GM18951 (cell line): ENCODE data around the gene SELENOW.
"Not testable (repeated sequence)": the region's sequence is repeated elsewhere in the genome, so short reads cannot be mapped to it uniquely, and the experiment has no call there.

Experiments used
- POLR2A ChIP-seq: IDR thresholded peaks from 4 replicates; pipeline ENCODE4 v1.6.1; 2011; ENCODE audit warnings: mild to moderate bottlenecking; ENCODE audit not compliant: insufficient read length, insufficient read depth; ENCODE audit errors: extremely low read depth
- in situ Hi-C: fragments of 300-500 bp; cut with MboI; formaldehyde crosslinking; loops from one replicate; pipeline ENCODE4 v1.12.0; 2022; ENCODE audit warnings: low sequenced_read_pairs, mixed read lengths, inconsistent platforms; ENCODE audit not compliant: unreplicated experiment

Gene SELENOW

DNA sequence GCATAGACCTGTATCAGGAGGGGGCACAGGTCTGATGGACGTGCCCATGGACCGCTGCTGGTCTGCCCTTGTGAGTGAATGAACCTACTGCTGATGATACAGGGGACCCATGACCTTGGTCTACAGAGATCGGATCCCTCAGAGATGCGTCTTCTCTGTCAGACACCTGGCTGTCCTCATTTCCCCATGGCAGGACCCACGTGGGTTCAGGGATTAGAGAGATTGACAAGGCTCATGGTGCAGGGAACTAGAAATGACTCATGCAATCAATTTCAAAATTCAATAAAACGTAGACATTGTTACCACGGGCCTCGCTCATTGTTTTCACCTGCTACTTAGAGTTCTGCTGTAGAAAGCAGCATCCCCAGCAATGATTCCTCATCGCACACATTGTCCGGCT, 26.8 kb downstream of the SELENOW start:
- TF ChIP-seq POLR2A = no peak
- in situ Hi-C loops = no loop called here

DNA sequence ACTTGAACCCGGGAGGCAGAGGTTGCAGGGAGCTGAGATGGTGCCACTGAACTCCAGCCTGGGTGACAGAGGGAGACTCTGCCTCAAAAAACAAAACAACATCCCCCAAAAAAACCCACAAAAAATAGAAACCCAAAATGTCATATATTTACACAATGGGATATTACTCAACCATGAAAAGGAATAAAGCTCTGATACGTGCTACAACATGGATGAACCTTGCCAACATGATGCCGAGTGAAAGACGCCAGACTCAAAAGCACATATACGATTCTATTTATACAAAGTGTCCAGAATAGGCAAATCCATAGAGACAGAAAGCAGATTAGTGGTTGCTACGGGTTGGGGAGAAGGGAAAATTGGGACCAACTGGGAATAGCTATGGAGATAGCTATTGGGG, 27.9 kb downstream of the SELENOW start:
- no peak for TF ChIP-seq POLR2A
- in situ Hi-C loops = no loop called here

DNA sequence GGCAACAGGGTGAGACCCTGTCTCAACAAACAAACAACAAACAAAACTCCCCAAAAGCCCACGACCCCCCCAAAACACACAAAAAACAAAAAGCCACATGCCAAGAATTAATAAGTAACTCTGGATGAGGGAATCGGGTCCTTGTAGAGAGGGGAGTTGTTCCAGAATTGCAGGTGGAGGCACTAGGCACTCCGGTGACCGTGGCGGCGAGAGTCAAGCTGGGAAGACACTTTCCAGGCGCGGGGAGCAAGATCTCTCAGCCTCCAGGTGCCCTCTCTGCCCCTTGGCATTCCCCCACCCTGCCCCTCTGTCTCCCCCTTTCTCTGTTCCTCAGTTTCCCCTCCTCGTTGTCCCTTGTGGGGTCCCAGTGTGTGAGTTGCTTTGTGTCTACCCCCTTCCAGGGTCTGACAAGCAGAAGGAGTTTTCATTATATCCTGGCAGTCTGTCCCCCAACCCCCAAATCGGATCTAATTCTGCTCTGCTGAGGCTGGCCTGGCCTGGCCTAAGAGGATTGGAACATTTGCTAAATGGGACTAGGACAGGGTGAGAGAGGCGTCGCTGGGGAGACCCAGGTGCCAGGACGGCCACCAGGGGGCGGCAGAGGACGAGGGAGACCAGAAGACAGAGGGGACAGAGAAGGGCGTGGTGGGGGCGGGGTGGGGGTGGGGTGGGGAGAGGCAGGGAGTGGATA, 34.9 kb downstream of the SELENOW start:
- no peak for TF ChIP-seq POLR2A
- in situ Hi-C loops = no loop called here

DNA sequence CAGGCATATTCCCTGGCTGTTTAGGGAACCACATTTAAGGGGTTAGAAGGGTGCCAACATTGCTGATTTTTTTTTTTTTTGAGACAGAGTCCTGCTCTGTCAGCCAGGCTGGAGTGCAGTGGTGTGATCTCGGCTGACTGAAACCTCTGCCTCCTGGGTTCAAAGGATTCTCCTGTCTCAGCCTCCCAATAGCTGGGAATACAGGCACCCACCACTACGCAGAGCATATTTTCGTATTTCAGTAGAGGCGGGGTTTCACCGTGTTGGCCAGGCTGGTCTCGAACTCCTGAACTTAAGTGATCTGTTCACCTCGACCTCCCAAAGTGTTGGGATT, 35.5 kb downstream of the SELENOW start:
- TF ChIP-seq POLR2A = no peak
- in situ Hi-C loops = no loop called here

DNA sequence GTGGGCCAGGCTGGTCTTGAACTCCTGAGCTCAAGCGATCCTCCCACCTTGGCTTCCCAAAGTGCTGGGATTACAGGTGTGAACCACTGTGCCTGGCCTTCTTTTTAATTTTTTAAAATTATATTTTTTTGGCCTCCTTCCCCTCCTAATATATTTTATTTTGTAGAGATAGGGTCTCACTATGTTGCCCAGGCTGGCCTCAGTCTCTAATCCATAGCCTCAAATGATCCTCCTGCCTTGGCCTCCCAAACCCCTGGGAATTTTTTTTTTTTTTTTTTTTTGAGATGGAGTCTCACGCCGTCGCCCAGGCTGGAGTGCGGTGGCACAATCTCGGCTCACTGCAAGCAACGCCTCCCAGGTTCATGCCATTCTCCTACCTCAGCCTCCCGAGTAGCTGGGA, 37.8 kb downstream of the SELENOW start:
- in situ Hi-C loops = not testable (repeated sequence)

DNA sequence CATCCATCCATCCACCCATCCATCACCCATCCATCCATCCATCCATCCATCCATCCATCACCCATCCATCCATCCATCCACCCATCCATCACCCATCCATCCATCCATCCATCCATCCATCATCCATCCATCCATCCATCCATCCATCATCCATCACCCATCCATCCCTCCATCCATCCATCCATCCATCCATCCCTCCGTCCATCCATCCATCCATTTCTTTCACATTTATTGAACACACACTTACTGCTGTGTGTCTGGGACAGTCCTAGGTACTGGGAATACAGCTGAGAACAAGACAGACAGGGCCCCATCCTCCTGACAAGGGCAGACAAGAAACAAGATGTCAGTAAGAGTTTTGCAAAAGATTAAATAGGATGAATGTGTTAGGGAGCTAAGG, 39.7 kb downstream of the SELENOW start:
- in situ Hi-C loops = not testable (repeated sequence)

DNA sequence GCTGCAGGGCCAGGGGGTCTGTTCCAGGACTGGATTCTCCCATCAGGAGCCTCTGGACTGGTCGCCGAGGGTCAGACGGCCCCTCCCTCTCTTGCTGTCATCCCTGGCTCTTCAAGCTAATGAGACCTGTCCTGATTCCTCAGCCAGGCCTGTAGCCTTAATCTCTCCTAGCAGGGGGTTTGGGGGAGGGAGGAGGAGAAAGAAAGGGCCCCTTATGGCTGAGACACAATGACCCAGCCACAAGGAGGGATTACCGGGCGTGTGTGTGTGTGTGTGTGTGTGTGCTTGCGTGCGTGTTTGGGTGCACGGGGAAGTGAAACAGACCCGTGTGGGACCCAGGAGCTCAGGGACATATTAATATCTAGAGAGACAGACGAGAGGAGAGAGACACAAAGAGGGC, 41.4 kb downstream of the SELENOW start:
- in situ Hi-C loops = no loop called here
- no peak for TF ChIP-seq POLR2A

DNA sequence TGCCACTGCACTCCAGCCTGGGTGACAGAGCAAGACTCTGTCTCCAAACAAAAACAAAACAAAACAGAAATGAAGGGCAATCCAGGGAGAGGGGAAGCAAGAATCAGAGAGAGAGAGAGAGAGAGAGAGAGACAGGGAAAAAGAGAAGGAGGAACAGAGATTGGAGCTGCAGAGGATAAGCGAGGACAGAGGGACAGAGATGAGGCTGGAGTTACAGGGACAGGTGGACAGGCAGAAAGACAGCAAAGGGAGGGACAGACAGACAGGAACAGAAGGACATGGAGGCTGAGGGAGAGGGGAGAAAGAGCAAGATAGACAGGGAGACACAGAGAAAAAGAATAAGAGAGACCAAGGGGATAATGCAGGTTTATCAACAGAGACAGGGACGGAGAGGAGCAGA, 41.9 kb downstream of the SELENOW start:
- in situ Hi-C loops = no loop called here
- no peak for TF ChIP-seq POLR2A

DNA sequence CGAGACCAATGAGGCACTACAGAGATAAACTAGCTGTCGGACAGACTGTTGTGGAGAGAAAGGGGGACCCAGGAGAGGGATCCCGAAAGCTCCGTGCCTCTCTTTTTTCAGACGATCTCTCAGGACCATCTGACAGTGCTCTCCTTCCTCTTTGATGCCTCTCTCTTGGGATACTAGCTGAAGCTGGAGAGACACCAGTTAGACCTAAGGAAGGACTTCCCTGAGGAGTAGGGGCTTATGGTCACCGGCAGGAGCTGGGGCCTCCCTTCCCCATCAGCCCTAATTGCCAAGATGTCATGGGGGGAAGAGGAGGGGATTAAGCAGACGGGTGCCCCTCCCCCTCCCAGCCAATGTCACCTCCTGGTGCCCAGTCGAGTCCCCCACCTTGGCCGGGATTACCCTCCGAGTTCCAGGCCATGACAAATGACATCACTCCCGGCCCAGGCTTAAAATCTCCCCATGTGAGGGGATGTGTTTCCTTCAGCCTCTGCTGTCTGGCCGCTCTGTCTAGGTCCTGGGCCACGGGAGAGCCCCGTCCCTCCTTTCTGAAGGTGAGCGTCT, 43.0 kb downstream of the SELENOW start, which contains the start of gene CRX:
CRX (plus strand) TSS at position 478 of the 561 bp plus-strand sequence. CDS start 12,507 bp downstream, outside the sequence.
- no peak for TF ChIP-seq POLR2A

DNA sequence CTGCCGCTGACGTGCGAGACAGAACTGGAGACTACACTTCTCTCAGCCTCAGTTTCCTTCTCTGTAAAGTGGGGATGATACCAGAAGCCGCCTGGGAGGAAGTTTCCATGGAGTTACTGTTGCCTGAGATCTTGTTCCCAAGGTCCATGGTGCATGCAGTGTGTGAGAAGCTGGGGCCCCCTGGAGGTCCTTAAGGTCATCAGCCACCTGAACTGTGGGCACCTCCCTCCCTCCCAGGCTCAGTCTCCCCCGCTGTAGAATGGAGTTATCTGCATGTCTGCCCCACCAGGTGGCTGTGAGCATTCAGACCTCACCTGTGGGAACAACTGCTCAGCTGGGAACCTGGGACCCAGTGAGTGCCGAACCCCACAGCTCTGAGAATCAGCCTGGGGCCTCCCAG, 45.9 kb downstream of the SELENOW start:
- in situ Hi-C loops = no loop called here
- TF ChIP-seq POLR2A = no peak

More for the DNA sequence above, 43.0 kb downstream of the SELENOW start, which contains the start of gene CRX:
- in situ Hi-C loops = no loop called here

DNA sequence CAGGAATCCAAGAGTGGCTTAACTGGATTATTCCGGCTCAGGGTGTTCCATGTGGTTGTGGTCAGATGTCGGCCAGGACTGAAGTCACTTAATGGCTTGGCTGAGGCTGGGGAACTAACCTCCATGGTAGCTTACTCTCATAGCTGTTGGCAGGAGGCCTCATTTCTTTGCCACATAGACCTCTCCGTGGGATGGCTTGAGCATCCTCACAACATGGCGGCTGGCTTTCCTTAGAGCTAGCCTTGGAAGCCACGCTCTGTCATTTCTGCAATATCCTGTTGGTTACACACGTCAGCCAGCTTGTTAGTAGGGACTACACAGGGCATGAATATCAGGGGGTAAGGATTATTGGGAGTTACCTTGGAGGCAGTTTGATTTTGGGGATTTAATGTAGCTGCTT, 48.3 kb downstream of the SELENOW start:
- TF ChIP-seq POLR2A = no peak
- in situ Hi-C loops = no loop called here

DNA sequence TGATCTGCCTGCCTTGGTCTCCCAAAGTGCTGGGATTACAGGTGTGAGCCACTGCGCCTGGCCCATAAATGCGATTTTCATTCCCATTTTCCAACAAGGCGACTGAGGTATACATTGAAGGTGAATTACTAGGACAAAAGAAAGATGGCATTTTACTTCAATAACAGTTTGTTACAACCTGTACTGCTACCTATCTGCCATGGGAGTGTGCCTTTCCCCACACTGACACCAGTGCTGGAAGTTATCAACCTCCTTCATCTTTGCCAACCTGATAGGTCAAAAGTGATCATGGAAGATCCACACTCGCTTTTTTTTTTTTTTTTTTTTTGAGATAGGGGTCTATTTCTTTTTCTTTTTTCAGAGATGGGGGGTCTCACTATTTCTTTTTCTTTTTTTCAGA, 54.2 kb downstream of the SELENOW start:
- in situ Hi-C loops = no loop called here
- no peak for TF ChIP-seq POLR2A
